Uterus (tissue), 4 donors: ENCODE measurements around the gene LACTB. TPM values are rescaled to one million over a fixed set of nuclear protein-coding genes. Genes with fewer than 3 reads are reported as not detected.

Experiments used
- DNase-seq, 2 donors: peaks; one replicate each; pipeline ENCODE4 v3.0.0-alpha.2; 2019 to 2020
- H3K27ac ChIP-seq, 2 donors: fragments of 200-600 bp; sonication (generic); 1 replicate in 1 of 2; 2 replicates in 1 of 2; pipeline ENCODE4 v1.5.1; 2016 to 2018
- H3K27me3 ChIP-seq, 2 donors: fragments of 200-600 bp; sonication (generic); one replicate each; pipeline ENCODE4 v1.5.1; 2018 to 2019; ENCODE audit warnings: control low read depth in 1 of 2
- H3K36me3 ChIP-seq, 2 donors: fragments of 200-600 bp; sonication (generic); one replicate each; pipeline ENCODE4 v1.5.1; 2019; ENCODE audit warnings: control low read depth in 1 of 2
- H3K4me1 ChIP-seq, 2 donors: fragments of 200-600 bp; sonication (generic); one replicate each; pipeline ENCODE4 v1.5.1; 2018 to 2019; ENCODE audit warnings: control low read depth in 1 of 2
- H3K4me3 ChIP-seq, 2 donors: fragments of 200-600 bp; sonication (generic); 1 replicate in 1 of 2; 2 replicates in 1 of 2; pipeline ENCODE4 v1.5.1; 2018 to 2019; ENCODE audit warnings: mild to moderate bottlenecking in 1 of 2
- H3K9me3 ChIP-seq, 2 donors: fragments of 200-600 bp; sonication (generic); one replicate each; pipeline ENCODE4 v1.5.1; 2019; ENCODE audit warnings: control low read depth in 1 of 2
- CTCF ChIP-seq, 4 experiments: fragments of 200-600 bp in 2 of 4; fragments of 450-650 bp in 2 of 4; sonication (generic) in 2 of 4; IDR thresholded peaks; one replicate each; pipeline ENCODE4 v1.5.1; 2016 to 2019; ENCODE audit warnings: antibody characterized with exemption in 4 of 4, mild to moderate bottlenecking in 2 of 4, moderate library complexity in 1 of 4
- POLR2A ChIP-seq, 2 donors: fragments of 450-650 bp; IDR thresholded peaks; one replicate each; pipeline ENCODE4 v1.6.1; 2016; ENCODE audit warnings: antibody characterized with exemption in 2 of 2, mild to moderate bottlenecking in 1 of 2, moderate library complexity in 1 of 2
- intact Hi-C: fragments of 100-400 bp; cut with DNase I; formaldehyde crosslinking; loops from one replicate; pipeline ENCODE4 v1.15.1; 2023; ENCODE audit warnings: low total_unique reads
- total RNA-seq, 4 donors: library from RNA; depleted of rRNA in 3 of 4; stranded (reverse); fragments of >200 nt in 3 of 4; gene quantifications; one replicate each; pipeline versions ENCODE4 v1.1.0 to v1.2.4, GENCODE V29; 2014 to 2023
- donor health status: DM: yes; HTN: yes; CAD: no.

LACTB gene
- total RNA-seq, 4 donors from 2014 or later, result 7.9 to 13.6 (median 9.6) TPM

- H3K9me3 ChIP-seq, result no peaks in the 10 kb centered on the region
- H3K27me3 ChIP-seq, result no peaks in the 10 kb centered on the region
- TF ChIP-seq CTCF (IDR thresholded peaks at IDR 0.05), result no peak
- TF ChIP-seq POLR2A (IDR thresholded peaks at IDR 0.05), result no peak
- H3K4me1 ChIP-seq, result peaks cover 0 to 5% of the 10 kb centered on the region in 2 donors
- no peak overlapping the region for H3K4me3 ChIP-seq
- DNase-seq, result no peak
- no peak overlapping the region for H3K27ac ChIP-seq
- intact Hi-C loops, result no loop called here
- H3K36me3 ChIP-seq, result no peaks in the 10 kb centered on the region
Observed at GRCh38 chr15:63079947-63080626, 41.6 kb upstream of the LACTB start.

GRCh38 chr15:63080634-63081250, 40.9 kb upstream of the LACTB start:
- Histone ChIP-seq H3K9me3 (no peaks in the 10 kb centered on the region), H3K36me3 (no peaks in the 10 kb centered on the region), H3K4me3 (no peak overlapping the region), H3K4me1 (peaks cover 0 to 5% of the 10 kb centered on the region in 2 donors), H3K27ac (no peak overlapping the region), H3K27me3 (no peaks in the 10 kb centered on the region)
- intact Hi-C loops, result no loop called here
- no peak for TF ChIP-seq POLR2A (IDR thresholded peaks at IDR 0.05)
- TF ChIP-seq CTCF (IDR thresholded peaks at IDR 0.05), result no peak
- DNase-seq, result no peak

- no peaks in the 10 kb centered on the region for H3K27me3 ChIP-seq
- intact Hi-C loops, result no loop called here
- no peak overlapping the region for H3K4me3 ChIP-seq
- no peak for DNase-seq
- H3K36me3 ChIP-seq, result no peaks in the 10 kb centered on the region
- TF ChIP-seq CTCF (IDR thresholded peaks at IDR 0.05) (no peak), POLR2A (IDR thresholded peaks at IDR 0.05) (no peak)
- no peaks in the 10 kb centered on the region for H3K9me3 ChIP-seq
- H3K27ac ChIP-seq, result peak overlapping the region; percentile 67 to 74
- H3K4me1 ChIP-seq, result peaks cover 0 to 5% of the 10 kb centered on the region in 2 donors
Observed at GRCh38 chr15:63082366-63082765, 39.3 kb upstream of the LACTB start.

- TF ChIP-seq POLR2A (IDR thresholded peaks at IDR 0.05) (no peak), CTCF (IDR thresholded peaks at IDR 0.05) (no peak)
- Histone ChIP-seq H3K36me3 (no peaks in the 10 kb centered on the region), H3K27ac (peak overlapping the region; percentile 67 to 74), H3K9me3 (no peaks in the 10 kb centered on the region), H3K27me3 (no peaks in the 10 kb centered on the region), H3K4me3 (no peak overlapping the region), H3K4me1 (peaks cover 0 to 5% of the 10 kb centered on the region in 2 donors)
- intact Hi-C loops, result no loop called here
- DNase-seq, result peak; percentile 77 to 92
Observed at GRCh38 chr15:63083044-63083443, 38.6 kb upstream of the LACTB start.

- Histone ChIP-seq H3K36me3 (no peaks in the 10 kb centered on the region), H3K27me3 (no peaks in the 10 kb centered on the region), H3K9me3 (no peaks in the 10 kb centered on the region), H3K4me1 (peaks cover 0 to 5% of the 10 kb centered on the region in 2 donors), H3K27ac (peak overlapping the region; percentile 39 to 74), H3K4me3 (no peak overlapping the region)
- intact Hi-C loops, result no loop called here
- DNase-seq, result no peak
- TF ChIP-seq POLR2A (IDR thresholded peaks at IDR 0.05), result no peak
- no peak for TF ChIP-seq CTCF (IDR thresholded peaks at IDR 0.05)
Observed at GRCh38 chr15:63083541-63083940, 38.1 kb upstream of the LACTB start.
